GM19023 (cell line): ENCODE data around the gene CCSAP.
"Not testable (repeated sequence)": the region's sequence is repeated elsewhere in the genome, so short reads cannot be mapped to it uniquely, and the experiment has no call there.

Source experiments
- ATAC-seq: cut with Tn5 transposase; IDR thresholded peaks from one replicate; pipeline ENCODE4 v1.9.1; 2021; ENCODE audit warnings: mild to moderate bottlenecking, moderate library complexity; ENCODE audit not compliant: unreplicated experiment

CCSAP gene

GRCh38 chr1:229365569-229365968 lies 22.7 kb upstream of the CCSAP start:
- no peak for ATAC-seq

DNA sequence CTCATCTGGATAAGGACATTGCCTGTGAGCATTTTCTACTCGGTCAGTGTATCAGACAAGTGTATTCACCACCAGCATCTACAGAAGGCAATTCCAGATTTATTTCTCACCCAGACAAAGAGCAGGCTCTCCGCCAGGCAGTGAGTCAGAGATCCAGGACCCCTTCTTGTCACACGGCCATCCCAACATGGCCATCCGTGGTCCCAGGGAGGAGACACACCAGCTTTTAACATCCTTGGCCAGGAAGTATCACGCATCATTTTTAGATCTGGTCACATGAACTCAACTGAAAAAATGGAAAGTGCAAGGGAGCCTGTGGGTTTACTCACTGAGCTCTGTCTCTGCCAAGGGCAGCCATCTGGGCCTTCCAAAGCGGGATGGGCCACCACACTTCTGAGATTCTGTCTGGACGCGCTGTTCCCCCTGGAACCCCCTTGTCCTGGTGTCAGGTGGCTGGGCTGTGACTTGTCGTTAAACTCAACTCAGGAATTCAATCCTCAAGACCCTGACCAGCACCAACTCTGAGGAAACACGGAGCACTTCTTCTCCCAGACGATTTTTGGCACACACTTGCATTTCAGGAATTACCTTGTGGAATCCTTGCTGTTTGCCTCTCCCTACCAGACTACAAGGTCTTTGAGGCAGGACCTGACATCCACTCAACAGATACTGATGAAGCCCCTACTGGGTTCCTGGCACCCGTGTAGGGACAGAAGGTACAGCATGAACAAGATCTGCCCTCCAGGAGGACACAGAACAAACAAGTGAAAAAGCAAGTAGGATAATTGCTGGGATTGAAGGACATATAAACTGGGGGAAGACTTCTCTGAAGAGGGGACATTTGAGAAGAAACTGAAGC lies 21.6 kb upstream of the CCSAP start:
- ATAC-seq: no peak

DNA sequence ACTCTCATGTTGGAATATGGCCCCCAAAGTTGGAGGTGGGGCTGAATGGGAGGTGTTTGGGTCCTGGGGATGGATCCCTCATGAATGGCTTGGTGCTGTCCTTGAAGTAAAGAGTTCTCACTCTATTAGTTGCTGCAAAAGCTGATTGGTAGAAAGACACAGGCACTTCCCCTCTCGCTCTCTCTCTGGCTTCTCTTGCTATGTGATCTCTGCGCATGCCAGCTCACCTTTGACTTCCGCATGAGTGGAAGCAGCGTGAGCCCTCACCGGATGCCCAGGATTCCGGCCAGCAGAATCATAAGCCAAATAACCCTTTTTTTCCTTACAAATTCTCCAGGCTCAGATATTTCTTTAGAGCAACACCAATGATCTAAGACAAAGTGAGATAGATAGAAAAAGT lies 20.9 kb upstream of the CCSAP start:
- ATAC-seq: no peak

GRCh38 chr1:229360420-229360819 lies 17.6 kb upstream of the CCSAP start:
- ATAC-seq: no peak

DNA sequence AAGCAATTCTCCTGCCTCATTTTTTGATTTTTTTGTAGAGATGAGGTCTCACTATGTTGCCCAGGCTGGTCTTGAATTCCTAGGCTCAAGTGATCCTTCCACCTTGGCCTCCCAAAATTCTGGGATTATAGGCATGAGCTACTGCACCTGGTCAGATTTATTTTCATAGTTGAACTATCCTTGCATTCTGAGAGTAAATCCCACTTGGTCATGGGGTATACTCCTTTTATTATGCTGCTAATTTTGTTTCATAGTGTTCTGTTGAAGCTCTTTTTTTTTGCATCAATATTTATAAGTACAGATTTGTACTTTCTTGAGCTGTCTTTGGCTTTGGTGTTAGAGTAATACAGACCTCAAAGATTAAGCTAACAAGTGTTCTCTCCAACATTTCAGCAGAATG lies 12.8 kb upstream of the CCSAP start:
- ATAC-seq: no peak

GRCh38 chr1:229354226-229354625 lies 11.4 kb upstream of the CCSAP start:
- ATAC-seq: no peak

DNA sequence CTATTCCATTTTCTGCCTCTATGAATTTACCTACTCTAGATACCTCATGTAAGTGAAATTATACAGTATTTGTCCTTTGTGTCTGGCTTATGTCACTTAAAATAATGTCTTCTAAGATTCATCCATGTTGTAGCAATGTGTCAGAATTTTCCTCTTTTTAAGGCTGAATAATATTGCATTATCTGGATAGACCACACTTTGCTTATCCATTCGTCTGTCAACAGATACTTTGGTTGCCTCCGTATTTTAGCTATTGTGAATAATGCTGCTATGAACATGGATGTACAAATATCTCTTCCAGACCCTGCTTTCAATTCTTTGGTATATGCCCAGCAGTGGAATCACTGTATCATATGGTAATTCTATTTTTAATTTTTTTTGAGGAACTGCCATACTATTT lies 10.1 kb upstream of the CCSAP start:
- ATAC-seq: no peak

GRCh38 chr1:229349463-229350385 lies 6.9 kb upstream of the CCSAP start:
- no peak for ATAC-seq

- no peak for ATAC-seq
These were observed 4.7 kb upstream of the CCSAP start for GRCh38 chr1:229347528-229347927.

DNA sequence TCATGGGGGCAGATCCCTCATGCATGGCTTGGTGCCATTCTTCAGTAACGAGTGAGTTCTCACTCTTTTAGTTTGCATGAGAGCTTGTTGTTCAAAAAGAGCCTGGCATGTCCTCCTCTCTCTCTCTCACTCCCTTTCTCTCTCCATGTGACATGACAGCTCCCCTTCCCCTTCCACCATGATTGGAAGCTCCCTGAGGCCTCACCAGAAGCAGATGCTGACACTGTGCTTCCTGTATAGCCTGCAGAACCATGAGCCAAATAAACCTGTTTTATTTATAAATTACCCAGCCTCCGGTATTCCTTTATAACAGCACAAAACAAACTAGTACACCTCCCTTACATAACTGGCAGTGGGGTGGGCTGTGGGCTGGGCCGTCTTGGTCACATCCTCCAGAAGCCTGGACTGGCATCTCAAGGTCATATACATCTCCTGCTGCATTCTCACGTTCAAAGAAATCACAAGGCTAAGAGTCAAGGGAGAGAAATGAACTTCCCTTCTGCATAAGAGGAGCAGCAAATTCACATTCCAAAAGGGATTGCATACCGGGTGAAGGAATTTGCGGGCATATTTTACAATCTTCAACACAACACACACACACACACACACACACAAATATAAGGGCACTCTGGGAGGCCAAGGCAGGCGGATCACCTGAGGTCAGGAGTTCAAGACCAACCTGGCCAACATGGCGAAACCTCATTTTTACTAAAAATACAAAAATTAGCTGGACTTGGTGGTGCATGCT lies 2.3 kb upstream of the CCSAP start:
- no peak for ATAC-seq

DNA sequence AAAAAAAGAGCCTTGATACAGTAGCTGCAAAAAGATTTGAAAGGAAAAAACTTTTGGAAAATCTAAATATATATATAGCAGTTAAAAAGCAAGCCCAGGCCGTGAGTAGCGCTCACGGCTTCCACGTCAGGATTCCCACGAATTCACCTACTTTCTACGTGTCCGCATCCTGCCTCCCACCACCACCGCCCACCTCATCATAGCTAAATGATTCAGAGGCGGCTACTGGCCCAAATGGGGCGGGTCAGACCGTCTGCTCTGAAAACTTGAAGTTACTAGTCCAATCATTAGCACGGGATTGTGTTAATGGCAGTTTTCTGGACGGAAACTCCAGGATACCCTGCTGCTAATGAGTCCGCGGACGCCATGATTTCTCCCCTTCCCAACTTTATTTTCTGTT lies 1.3 kb upstream of the CCSAP start:
- ATAC-seq: no peak

GRCh38 chr1:229341774-229342655 lies 832 bp downstream of the CCSAP start:
- peak; percentile 81 for ATAC-seq

DNA sequence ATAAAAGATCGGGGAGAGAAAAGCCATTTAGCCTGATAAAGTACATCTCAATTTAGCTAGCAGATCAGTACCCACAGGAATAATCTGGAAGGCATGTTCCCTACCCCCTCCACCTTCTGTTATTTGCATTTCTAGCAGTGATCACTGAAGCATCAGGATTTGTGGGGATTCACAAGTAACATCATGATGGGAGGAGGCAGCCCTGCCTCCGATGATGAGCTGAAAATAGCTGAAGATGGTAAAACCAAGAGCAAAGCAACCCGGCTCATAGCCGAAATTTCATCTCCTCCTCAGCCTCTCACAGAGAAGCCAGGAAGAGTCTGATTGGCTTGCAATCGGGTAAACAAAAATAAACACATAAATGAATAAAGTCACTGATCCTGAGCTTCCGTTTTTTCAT lies 2.4 kb downstream of the CCSAP start:
- no peak for ATAC-seq

DNA sequence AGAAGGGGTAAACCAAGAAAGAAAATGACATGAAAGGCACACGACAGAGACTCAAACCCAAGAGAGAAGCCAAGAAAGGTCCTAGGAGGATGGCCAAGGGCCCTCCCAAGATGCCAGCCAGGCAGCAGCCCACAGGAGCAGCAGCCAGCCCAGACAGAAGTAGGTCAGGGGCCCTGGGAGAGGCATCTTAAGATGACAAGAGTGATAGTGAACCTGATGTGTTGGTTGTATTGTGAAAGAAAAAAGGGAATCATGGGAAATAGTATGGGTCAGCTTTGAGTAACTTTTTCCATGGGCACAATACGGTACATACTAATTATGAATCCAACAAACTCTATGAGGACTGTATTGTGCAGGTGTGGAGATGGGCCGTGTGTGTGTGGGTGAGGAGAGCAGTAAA lies 3.3 kb downstream of the CCSAP start:
- no peak for ATAC-seq

DNA sequence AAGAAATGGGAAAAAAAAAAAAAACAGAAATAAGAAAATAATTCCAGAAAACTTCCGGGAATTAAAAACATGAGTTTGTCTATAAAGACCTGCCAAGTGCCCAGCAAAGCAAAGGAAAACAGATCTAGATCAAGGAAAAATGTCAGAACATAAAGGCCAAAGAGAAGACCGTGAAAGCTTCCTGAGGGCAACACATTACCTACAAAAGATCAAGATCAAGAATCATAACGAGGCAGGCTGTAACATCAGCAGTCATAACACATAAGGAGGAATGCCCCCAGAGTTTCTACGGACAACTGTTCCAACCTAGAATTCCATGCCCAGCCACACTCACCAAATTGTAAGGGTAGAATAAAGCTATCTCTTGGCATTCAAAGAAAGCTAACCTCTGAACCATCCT lies 3.8 kb downstream of the CCSAP start:
- no peak for ATAC-seq

DNA sequence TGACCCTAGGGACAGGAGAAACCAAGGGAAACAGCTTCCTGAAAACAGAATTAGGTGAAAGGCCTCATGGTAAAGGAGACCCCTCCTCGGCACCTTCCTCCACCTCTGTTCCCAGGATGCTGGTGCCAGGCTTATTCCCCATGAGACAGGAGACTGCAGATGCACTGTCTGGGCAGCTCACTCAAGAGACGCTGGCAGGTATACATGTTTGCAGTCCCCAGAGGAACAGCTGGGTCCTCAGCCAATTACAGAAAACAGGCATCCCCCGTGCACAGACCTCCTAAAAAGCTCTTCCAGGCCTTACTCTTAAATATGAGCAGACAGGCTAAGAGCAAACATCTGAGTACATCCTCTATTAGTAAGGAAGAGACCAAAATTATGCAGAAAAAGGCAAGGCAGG lies 6.5 kb downstream of the CCSAP start:
- ATAC-seq: no peak

DNA sequence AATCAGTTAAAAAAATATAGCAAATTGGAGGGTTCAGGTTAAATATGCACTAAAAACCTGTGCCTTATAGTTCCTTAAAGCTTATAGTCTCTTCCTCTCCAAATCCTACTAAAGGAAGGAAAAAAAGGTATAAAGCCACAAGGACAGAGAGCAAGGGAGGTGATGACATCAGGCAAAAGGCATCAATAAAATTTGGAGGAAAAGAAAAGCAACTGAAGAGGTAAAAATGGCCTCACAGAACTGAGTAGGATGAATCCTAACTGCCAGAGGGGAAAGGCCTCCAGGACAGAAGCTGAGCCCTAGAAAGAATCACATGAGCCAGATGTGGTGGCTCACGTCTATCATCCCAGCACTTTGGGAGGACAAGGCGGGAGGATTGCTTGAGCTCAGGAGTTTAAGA lies 8.1 kb downstream of the CCSAP start:
- no peak for ATAC-seq

DNA sequence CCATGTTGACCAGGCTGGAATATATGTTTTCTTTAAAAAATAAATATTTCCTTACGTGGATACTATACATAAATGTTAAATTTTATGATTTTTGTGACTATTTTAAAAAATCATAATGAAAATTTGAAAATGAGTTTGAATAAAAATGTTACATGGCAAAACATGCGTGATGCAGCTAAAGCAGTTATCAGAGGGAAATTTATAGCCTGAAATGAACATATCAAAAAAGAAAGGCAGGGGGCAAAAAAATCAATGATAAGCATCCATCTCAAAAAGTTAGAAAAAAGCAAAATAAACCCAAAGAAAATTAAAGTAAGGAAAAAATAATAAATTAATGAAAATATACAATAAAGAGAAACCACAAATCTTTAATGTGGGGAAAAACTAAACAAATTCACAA lies 8.6 kb downstream of the CCSAP start:
- ATAC-seq: no peak

GRCh38 chr1:229328598-229329362 lies 14.1 kb downstream of the CCSAP start:
- ATAC-seq: no peak

GRCh38 chr1:229327765-229328164 lies 15.1 kb downstream of the CCSAP start:
- not testable (repeated sequence) for ATAC-seq
